GM12878 (cell line): ENCODE results near the gene LDLRAD4. TPM values are rescaled to one million over a fixed set of nuclear protein-coding genes. Genes with fewer than 3 reads are reported as not detected.

Experiments used
- ATAC-seq: fragments of 200-7000 bp; cut with Tn5 transposase; 3 replicates; pipeline ENCODE4 v1.9.1; 2020; ENCODE audit warnings: mild to moderate bottlenecking, moderate library complexity
- BruUV-seq: library from RNA; stranded (reverse); fragments of 400-500 nt; replicated peaks from 2 replicates; lab custom pipeline; 2021; lab: Mats Ljungman, UMichigan
- CTCF ChIA-PET: fragments of 300-600 bp; sonication (Branson Sonifier 250); formaldehyde crosslinking; extraction: SDS; loops from one replicate; lab custom pipeline; 2021; ENCODE audit warnings: inconsistent platforms; lab: Yijun Ruan, JAX
- POLR2A ChIA-PET: fragments of 350-600 bp; formaldehyde crosslinking; extraction: SDS; loops from one replicate; lab custom pipeline; 2021; ENCODE audit warnings: inconsistent platforms; lab: Charles Lee
- RAD21 ChIA-PET: fragments of 300-600 bp; sonication (Branson Sonifier 250); formaldehyde crosslinking; loops from one replicate; lab custom pipeline; 2023; ENCODE audit warnings: antibody characterized with exemption; ENCODE audit not compliant: unreplicated experiment; lab: Charles Lee
- SMC1A ChIA-PET: fragments of 300-600 bp; sonication (Branson Sonifier 250); formaldehyde crosslinking; loops from one replicate; lab custom pipeline; 2023; ENCODE audit not compliant: unreplicated experiment, uncharacterized antibody; lab: Charles Lee
- DNase-seq: peaks from one replicate; pipeline ENCODE4 v3.0.0-alpha.2; 2011; ENCODE audit warnings: low read depth, low spot score
- FAIRE-seq: peaks from 3 replicates; lab custom pipeline; 2011; peaks lifted over from hg19 to GRCh38; lab: Jason Lieb, UNC
- H2AFZ ChIP-seq: 2 replicates; pipeline ENCODE4 v1.6.0; 2011; ENCODE audit warnings: low read depth, low read length, control low read depth; ENCODE audit not compliant: control insufficient read depth
- H3K27ac ChIP-seq: 2 replicates; pipeline ENCODE4 v1.5.1; 2011; ENCODE audit warnings: control low read depth; ENCODE audit not compliant: control insufficient read depth, insufficient read depth
- H3K27me3 ChIP-seq, 2 experiments: replicated peaks in 1 of 2; 2 replicates each; pipeline versions ENCODE4 v1.6.0 to v1.6.1; 2011; ENCODE audit warnings: low read length in 1 of 2; ENCODE audit not compliant: control insufficient read depth in 2 of 2, insufficient read depth in 2 of 2
- H3K36me3 ChIP-seq, 2 experiments: 2 replicates each; pipeline ENCODE4 v1.5.1; 2011; ENCODE audit warnings: low read length in 1 of 2; ENCODE audit not compliant: control insufficient read depth in 2 of 2, insufficient read depth in 2 of 2
- H3K4me1 ChIP-seq: 2 replicates; pipeline ENCODE4 v1.6.1; 2011; ENCODE audit warnings: mild to moderate bottlenecking, low read length, moderate library complexity, mixed read lengths; ENCODE audit not compliant: control insufficient read depth, insufficient read depth
- H3K4me2 ChIP-seq: 2 replicates; pipeline ENCODE4 v1.6.0; 2011; ENCODE audit warnings: control low read depth; ENCODE audit not compliant: control insufficient read depth, insufficient read depth
- H3K4me3 ChIP-seq: fragments of 200-600 bp; sonication (generic); 2 replicates; pipeline ENCODE4 v1.5.1; 2016
- H3K79me2 ChIP-seq: 2 replicates; pipeline ENCODE4 v1.6.0; 2011; ENCODE audit warnings: low read length; ENCODE audit not compliant: control insufficient read depth, insufficient read depth
- H3K9ac ChIP-seq: 2 replicates; pipeline ENCODE4 v1.8.0; 2011; ENCODE audit warnings: low read length, control low read depth, mixed read lengths; ENCODE audit not compliant: control insufficient read depth, insufficient read depth
- H3K9me3 ChIP-seq: replicated peaks from 3 replicates; pipeline ENCODE4 v1.5.1; 2011; ENCODE audit warnings: mild to moderate bottlenecking, low read length; ENCODE audit not compliant: control insufficient read depth, insufficient read depth
- H4K20me1 ChIP-seq: 2 replicates; pipeline ENCODE4 v1.6.0; 2011; ENCODE audit not compliant: control insufficient read depth, insufficient read depth
- ESRRA ChIP-seq: IDR thresholded peaks from 2 replicates; pipeline ENCODE4 v1.6.1; 2012; ENCODE audit warnings: mild to moderate bottlenecking, low read length, improper control_type of control experiment
- ETV6 ChIP-seq, 2 experiments: fragments of 450-650 bp in 1 of 2; IDR thresholded peaks in 1 of 2; conservative IDR thresholded peaks in 1 of 2; 2 replicates each; pipeline ENCODE4 v1.6.1; 2014; ENCODE audit warnings: antibody characterized with exemption in 1 of 2, borderline replicate concordance in 1 of 2, low read depth in 1 of 2, mild to moderate bottlenecking in 1 of 2, moderate library complexity in 1 of 2
- FOXM1 ChIP-seq: IDR thresholded peaks from 2 replicates; pipeline ENCODE4 v1.6.1; 2012; ENCODE audit warnings: low read depth, mild to moderate bottlenecking, inconsistent platforms, low read length, moderate library complexity
- HCFC1 ChIP-seq: fragments of 150-350 bp; IDR thresholded peaks from 2 replicates; pipeline ENCODE4 v1.6.1; 2014; ENCODE audit warnings: low read length
- PAX5 ChIP-seq: IDR thresholded peaks from 2 replicates; pipeline ENCODE4 v1.6.1; 2011; ENCODE audit warnings: low read depth, low read length, borderline replicate concordance
- SREBF1 ChIP-seq: IDR thresholded peaks from 2 replicates; pipeline ENCODE4 v1.6.1; 2012; ENCODE audit warnings: mild to moderate bottlenecking, low read length
- TCF3 ChIP-seq: IDR thresholded peaks from 2 replicates; pipeline ENCODE4 v1.6.1; 2012; ENCODE audit warnings: low read depth, mild to moderate bottlenecking, low read length, borderline replicate concordance; ENCODE audit not compliant: insufficient read depth
- TCF7 ChIP-seq: IDR thresholded peaks from 2 replicates; pipeline ENCODE4 v1.6.1; 2014; ENCODE audit warnings: antibody characterized with exemption, borderline replicate concordance
- USF2 ChIP-seq: IDR thresholded peaks from 2 replicates; pipeline ENCODE4 v1.6.1; 2011; ENCODE audit warnings: low read depth, low read length, improper control_type of control experiment, borderline replicate concordance
- ZNF217 ChIP-seq: fragments of 450-650 bp; IDR thresholded peaks from 2 replicates; pipeline ENCODE4 v1.6.1; 2017; ENCODE audit warnings: antibody characterized with exemption, mild to moderate bottlenecking
- WGBS: methylation state at CpG from one replicate; pipeline ENCODE4 v1.1.6; 2016; ENCODE audit warnings: low lambda C conversion rate; ENCODE audit not compliant: insufficient replicate concordance, insufficient coverage; ENCODE audit errors: missing lambda C conversion rate; 5-methylcytosine and 5-hydroxymethylcytosine counted together
- in situ Hi-C: fragments of 300-500 bp; cut with MboI; formaldehyde crosslinking; loops from 9 replicates; pipeline ENCODE4 v1.14.3; 2018; ENCODE audit warnings: mixed read lengths
- intact Hi-C: fragments of 100-400 bp; cut with micrococcal nuclease; formaldehyde crosslinking; loops from one replicate; pipeline ENCODE4 v1.14.2; 2022; ENCODE audit not compliant: unreplicated experiment
- polyA plus RNA-seq, 11 experiments: library from polyadenylated mRNA; depleted of rRNA in 4 of 11; unstranded in 6 of 11; stranded (reverse) in 5 of 11; fragments of >200 nt; fragmentation: Nextera tagmentation in 4 of 11; fragmentation: Illumina TruSeq in 1 of 11; extraction: Ambion mirVana in 4 of 11; extraction: Trizol in 1 of 11; gene quantifications; 1 replicate in 1 of 11; 2 replicates in 10 of 11; pipeline versions ENCODE4 v1.2.1 to v1.2.3, GENCODE V29; 2011 to 2016; ENCODE audit warnings: inconsistent platforms in 2 of 11, missing spikeins in 2 of 11, low read depth in 1 of 11
- total RNA-seq, 4 experiments: library from RNA; depleted of rRNA in 3 of 4; stranded (reverse); fragments of >200 nt in 3 of 4; fragmentation: Illumina TruSeq in 1 of 4; extraction: Trizol in 1 of 4; gene quantifications; 2 replicates each; pipeline versions ENCODE4 v1.2.1 to v1.2.3, GENCODE V29; 2013 to 2021
- TF ChIP-seq, protein P1 (sequence below): IDR thresholded peaks from 2 replicates; pipeline ENCODE4 v1.6.1; 2011; ENCODE audit warnings: borderline replicate concordance, low read depth, mild to moderate bottlenecking, moderate library complexity, mixed read lengths, low read length; ENCODE audit not compliant: insufficient read depth; ENCODE audit errors: extremely low read length
- TF ChIP-seq, protein P2 (sequence below): IDR thresholded peaks from 2 replicates; pipeline ENCODE4 v1.6.1; 2012; ENCODE audit warnings: low read length, inconsistent platforms

The LDLRAD4 gene
- total and polyA plus RNA-seq, 10 of the 15 experiments (the other 5 are each of a cell fraction or from before 2014, with no cell fraction given): 2.7 to 16.8 (median 11.2) TPM

DNA sequence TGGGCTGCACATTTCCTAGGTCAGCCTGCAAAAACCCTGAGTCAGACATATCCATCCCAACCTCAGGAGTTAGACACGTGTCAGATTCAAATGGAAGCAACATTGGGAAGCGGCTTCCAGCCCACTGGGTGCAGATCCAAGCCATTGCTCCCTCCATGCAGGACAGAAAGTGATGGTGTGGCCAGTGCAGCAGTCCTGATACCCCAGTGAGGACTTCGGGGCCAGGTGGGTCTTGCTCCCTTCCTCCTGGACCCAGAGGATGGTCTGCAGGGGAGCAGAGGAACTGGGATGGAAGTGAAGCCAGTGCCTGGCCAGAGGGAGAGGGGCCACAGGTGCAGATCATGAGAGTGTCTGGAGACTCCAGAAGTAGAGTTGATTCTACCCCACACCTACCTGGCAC lies 255.8 kb downstream of the LDLRAD4 start:
- ATAC-seq (no peak), DNase-seq (no peak), FAIRE-seq (no peak)
- RAD21 ChIA-PET: no interaction called here
- Histone ChIP-seq H2AFZ (no peak overlapping the region), H3K36me3 (no peaks in the 10 kb centered on the region), H3K27ac (no peak overlapping the region), H4K20me1 (no peaks in the 10 kb centered on the region), H3K9ac (no peak overlapping the region), H3K9me3 (no peaks in the 10 kb centered on the region), H3K79me2 (no peaks in the 10 kb centered on the region), H3K4me2 (no peak overlapping the region), H3K4me3 (no peak overlapping the region), H3K27me3 (no peaks in the 10 kb centered on the region), H3K4me1 (no peaks in the 10 kb centered on the region)
- intact Hi-C loops (no loop called here), in situ Hi-C loops (no loop called here)
- TF ChIP-seq PAX5 (no peak), FOXM1 (no peak), TCF7 (no peak), ZNF217 (no peak), HCFC1 (no peak), SREBF1 (no peak), USF2 (no peak), TCF3 (no peak), ESRRA (no peak), ETV6 (conservative IDR thresholded peaks at IDR 0.05 in 1 of 2, IDR thresholded peaks at IDR 0.05 in 1 of 2; ENCODE audit: borderline replicate concordance in 1 of 2, low read depth in 1 of 2) (no peak)
- TF ChIP-seq, protein P1, sequence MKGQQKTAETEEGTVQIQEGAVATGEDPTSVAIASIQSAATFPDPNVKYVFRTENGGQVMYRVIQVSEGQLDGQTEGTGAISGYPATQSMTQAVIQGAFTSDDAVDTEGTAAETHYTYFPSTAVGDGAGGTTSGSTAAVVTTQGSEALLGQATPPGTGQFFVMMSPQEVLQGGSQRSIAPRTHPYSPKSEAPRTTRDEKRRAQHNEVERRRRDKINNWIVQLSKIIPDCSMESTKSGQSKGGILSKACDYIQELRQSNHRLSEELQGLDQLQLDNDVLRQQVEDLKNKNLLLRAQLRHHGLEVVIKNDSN: no peak
- TF ChIP-seq, protein P2, sequence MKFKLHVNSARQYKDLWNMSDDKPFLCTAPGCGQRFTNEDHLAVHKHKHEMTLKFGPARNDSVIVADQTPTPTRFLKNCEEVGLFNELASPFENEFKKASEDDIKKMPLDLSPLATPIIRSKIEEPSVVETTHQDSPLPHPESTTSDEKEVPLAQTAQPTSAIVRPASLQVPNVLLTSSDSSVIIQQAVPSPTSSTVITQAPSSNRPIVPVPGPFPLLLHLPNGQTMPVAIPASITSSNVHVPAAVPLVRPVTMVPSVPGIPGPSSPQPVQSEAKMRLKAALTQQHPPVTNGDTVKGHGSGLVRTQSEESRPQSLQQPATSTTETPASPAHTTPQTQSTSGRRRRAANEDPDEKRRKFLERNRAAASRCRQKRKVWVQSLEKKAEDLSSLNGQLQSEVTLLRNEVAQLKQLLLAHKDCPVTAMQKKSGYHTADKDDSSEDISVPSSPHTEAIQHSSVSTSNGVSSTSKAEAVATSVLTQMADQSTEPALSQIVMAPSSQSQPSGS: no peak
- BruUV-seq: no TSS peak
- POLR2A ChIA-PET: no interaction called here
- CTCF ChIA-PET: no interaction called here
- WGBS: 95% methylated on average over 3 of the region's 3 CpGs
- SMC1A ChIA-PET: no interaction called here
